OCI-LY7 (cell line): Measurements from ENCODE around the gene STMN1. TPM values are rescaled to one million over a fixed set of nuclear protein-coding genes. Genes with fewer than 3 reads are reported as not detected.
A peak's percentile ranks its signal among the peaks of the same experiment; 100 is the strongest.

ENCODE experiments used
- Bru-seq: library from RNA; stranded (reverse); fragments of 400-500 nt; gene quantifications from one replicate; lab custom pipeline; 2021; lab: Mats Ljungman, UMichigan
- BruChase-seq, 2 experiments: library from RNA; stranded (reverse); fragments of 400-500 nt; gene quantifications; one replicate each; lab custom pipeline; 2021; lab: Mats Ljungman, UMichigan
- BruUV-seq: library from RNA; stranded (reverse); fragments of 400-500 nt; replicated peaks from 2 replicates; lab custom pipeline; 2021; lab: Mats Ljungman, UMichigan
- CTCF ChIA-PET: fragments of 300-600 bp; sonication (Branson Sonifier 250); formaldehyde crosslinking; loops from one replicate; lab custom pipeline; 2022; ENCODE audit warnings: antibody characterized with exemption; ENCODE audit not compliant: unreplicated experiment; lab: Charles Lee
- POLR2A ChIA-PET: fragments of 300-600 bp; sonication (Branson Sonifier 250); formaldehyde crosslinking; loops from one replicate; lab custom pipeline; 2022; ENCODE audit warnings: antibody characterized with exemption; lab: Charles Lee
- DNase-seq: peaks from one replicate; pipeline ENCODE4 v3.0.0-alpha.2; 2015; ENCODE audit warnings: low spot score
- H2AFZ ChIP-seq: fragments of 200-600 bp; sonication (generic), shearing (Covaris generic); 2 replicates; pipeline ENCODE4 v1.6.1; 2014; ENCODE audit warnings: mild to moderate bottlenecking, antibody characterized with exemption, low read length, moderate library complexity
- H3K27ac ChIP-seq: fragments of 200-600 bp; sonication (generic); 2 replicates; pipeline ENCODE4 v1.5.1; 2014; ENCODE audit warnings: mixed run types, low read depth, mild to moderate bottlenecking, moderate library complexity, low read length, inconsistent platforms; ENCODE audit not compliant: poor library complexity, severe bottlenecking
- H3K36me3 ChIP-seq: fragments of 200-600 bp; sonication (generic); 2 replicates; pipeline ENCODE4 v1.6.1; 2014; ENCODE audit warnings: mild to moderate bottlenecking, antibody characterized with exemption, low read length, moderate library complexity, mixed read lengths; ENCODE audit not compliant: insufficient read depth
- H3K4me1 ChIP-seq: fragments of 200-600 bp; sonication (generic); 2 replicates; pipeline ENCODE4 v1.5.1; 2014; ENCODE audit warnings: mild to moderate bottlenecking, low read length; ENCODE audit not compliant: insufficient read depth, poor library complexity, severe bottlenecking
- H3K4me2 ChIP-seq: fragments of 200-600 bp; sonication (generic); 2 replicates; pipeline ENCODE4 v1.6.1; 2014; ENCODE audit warnings: mild to moderate bottlenecking, low read length
- H3K4me3 ChIP-seq: fragments of 200-600 bp; sonication (generic); 2 replicates; pipeline ENCODE4 v1.5.1; 2014; ENCODE audit warnings: mild to moderate bottlenecking, low read depth, low read length; ENCODE audit not compliant: poor library complexity, severe bottlenecking
- H3K79me2 ChIP-seq: fragments of 200-600 bp; sonication (generic); 2 replicates; pipeline ENCODE4 v1.6.1; 2016; ENCODE audit warnings: low read depth, mild to moderate bottlenecking, low read length, moderate library complexity, mixed read lengths; ENCODE audit not compliant: insufficient read depth
- H3K9me2 ChIP-seq: fragments of 200-600 bp; sonication (generic); 2 replicates; pipeline ENCODE4 v1.6.1; 2016; ENCODE audit warnings: mild to moderate bottlenecking, low read length, mixed read lengths; ENCODE audit not compliant: insufficient read depth
- H3K9me3 ChIP-seq: fragments of 200-600 bp; sonication (generic); 2 replicates; pipeline ENCODE4 v1.6.1; 2014; ENCODE audit warnings: mild to moderate bottlenecking, mixed run types, low read length, mixed read lengths
- H4K20me1 ChIP-seq: fragments of 200-600 bp; sonication (generic); 2 replicates; pipeline ENCODE4 v1.6.1; 2014; ENCODE audit warnings: mild to moderate bottlenecking, antibody characterized with exemption, low read length, moderate library complexity, mixed read lengths; ENCODE audit not compliant: insufficient read depth
- EZH2phosphoT487 ChIP-seq: fragments of 200-600 bp; sonication (generic); IDR thresholded peaks from 2 replicates; pipeline ENCODE4 v1.6.1; 2018; ENCODE audit warnings: low read depth, borderline replicate concordance, mild to moderate bottlenecking, mixed run types, antibody characterized with exemption, low read length, moderate library complexity, mixed read lengths
- intact Hi-C: fragments of 100-400 bp; cut with micrococcal nuclease; formaldehyde crosslinking; loops from one replicate; pipeline ENCODE4 v1.10.0; 2022; ENCODE audit not compliant: unreplicated experiment
- long read RNA-seq: library from polyadenylated mRNA; stranded (forward); transcript quantifications from one replicate; pipeline ENCODE4 v2.0.0, GENCODE V29; 2022
- total RNA-seq, 2 experiments: library from RNA; depleted of rRNA in 1 of 2; stranded (reverse); fragments of >200 nt in 1 of 2; shearing (Covaris generic) in 1 of 2; gene quantifications; 2 replicates each; pipeline ENCODE4 v1.2.3, GENCODE V29; 2014 to 2022
- TF ChIP-seq, protein P1 (sequence below): fragments of 200-600 bp; sonication (generic); conservative IDR thresholded peaks from 2 replicates; pipeline ENCODE4 v1.5.1; 2014; ENCODE audit warnings: mild to moderate bottlenecking, antibody characterized with exemption, low read length, moderate library complexity, mixed read lengths

Gene STMN1
- total RNA-seq (2014; rRNA removed; shearing (Covaris generic)), result 730 and 1,134 TPM in 2 replicates
- total RNA-seq (2022), result 847 and 1,062 TPM in 2 replicates
- Bru-seq, nascent RNA, result percentile 96 among the genes with signal in this experiment
- percentile 99 among the genes with signal in this experiment for BruChase-seq, experiment 1, labeled RNA remaining after a 6-hour chase
- percentile 97 among the genes with signal in this experiment for BruChase-seq, experiment 2, labeled RNA remaining after a 2-hour chase
- long read RNA-seq, transcript STMN1-206 (5 exons, 1,504 nt), result major isoform, 672 of 780 reads
- long read RNA-seq, transcript STMN1-207 (4 exons, 2,947 nt), result minor isoform, 44 of 780 reads
- long read RNA-seq, partial matches to known transcripts, result 32 of 780 reads
- long read RNA-seq, other reads (novel, unspliced or antisense), result 30 of 780 reads

DNA sequence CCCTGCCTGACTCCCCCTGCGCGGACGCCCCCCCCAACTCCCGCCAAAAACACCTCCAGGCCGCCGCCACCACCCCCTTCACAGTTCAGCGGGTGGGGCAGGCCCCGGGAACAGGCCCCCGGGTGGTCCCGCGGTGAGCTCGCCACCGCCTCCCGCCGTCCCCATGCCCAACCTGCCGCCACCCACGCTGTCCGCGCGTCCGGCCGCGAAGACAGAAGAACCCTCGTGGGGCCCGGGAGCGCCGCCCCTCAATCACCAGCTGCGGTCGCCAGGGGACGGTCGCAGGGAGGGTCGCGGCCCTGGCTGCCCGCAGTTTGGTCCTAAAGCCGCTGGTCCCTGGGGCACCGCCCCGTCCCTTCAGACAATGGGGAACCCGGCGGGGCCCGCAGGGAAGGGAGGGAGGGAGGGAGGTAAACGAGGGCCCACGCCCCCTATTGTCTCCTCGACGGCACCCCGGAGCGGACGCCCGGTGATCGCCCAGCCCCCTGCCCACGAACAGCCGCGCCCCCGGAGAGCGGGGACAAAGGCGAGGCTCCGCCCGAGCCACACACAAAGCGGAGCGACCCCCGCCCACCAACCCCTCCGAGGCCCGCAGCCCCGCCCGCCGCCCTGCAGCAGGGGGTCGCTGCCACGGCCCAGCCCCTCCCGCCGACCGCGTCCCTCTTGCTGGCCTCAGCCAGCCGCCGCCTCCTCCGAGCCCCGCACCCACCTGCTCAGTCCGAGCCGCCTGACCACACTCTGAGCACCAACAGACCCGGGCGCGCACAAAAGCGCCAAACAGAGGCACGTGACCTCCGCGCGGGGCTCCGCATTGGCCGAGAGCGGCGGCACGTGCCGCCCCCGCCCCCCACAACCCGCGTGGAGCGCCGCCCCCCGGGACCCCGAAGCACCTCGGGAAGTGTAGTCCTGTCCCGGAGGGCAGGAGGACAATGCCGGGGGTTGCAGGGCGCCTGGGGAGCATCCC is at the start of gene STMN1:
Gene STMN1 (minus strand): TSS at position 740 of the 964 bp plus-strand sequence. CDS start 1,743 bp downstream, outside the sequence.
- TF ChIP-seq EZH2phosphoT487, result no peak
- TF ChIP-seq, protein P1, sequence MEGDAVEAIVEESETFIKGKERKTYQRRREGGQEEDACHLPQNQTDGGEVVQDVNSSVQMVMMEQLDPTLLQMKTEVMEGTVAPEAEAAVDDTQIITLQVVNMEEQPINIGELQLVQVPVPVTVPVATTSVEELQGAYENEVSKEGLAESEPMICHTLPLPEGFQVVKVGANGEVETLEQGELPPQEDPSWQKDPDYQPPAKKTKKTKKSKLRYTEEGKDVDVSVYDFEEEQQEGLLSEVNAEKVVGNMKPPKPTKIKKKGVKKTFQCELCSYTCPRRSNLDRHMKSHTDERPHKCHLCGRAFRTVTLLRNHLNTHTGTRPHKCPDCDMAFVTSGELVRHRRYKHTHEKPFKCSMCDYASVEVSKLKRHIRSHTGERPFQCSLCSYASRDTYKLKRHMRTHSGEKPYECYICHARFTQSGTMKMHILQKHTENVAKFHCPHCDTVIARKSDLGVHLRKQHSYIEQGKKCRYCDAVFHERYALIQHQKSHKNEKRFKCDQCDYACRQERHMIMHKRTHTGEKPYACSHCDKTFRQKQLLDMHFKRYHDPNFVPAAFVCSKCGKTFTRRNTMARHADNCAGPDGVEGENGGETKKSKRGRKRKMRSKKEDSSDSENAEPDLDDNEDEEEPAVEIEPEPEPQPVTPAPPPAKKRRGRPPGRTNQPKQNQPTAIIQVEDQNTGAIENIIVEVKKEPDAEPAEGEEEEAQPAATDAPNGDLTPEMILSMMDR, result no peak
- Histone ChIP-seq H3K79me2 (peaks cover 44% of the 10 kb centered on the region), H3K4me2 (peak within 1 kb of the TSS; percentile 68), H3K36me3 (peaks cover 43% of the 10 kb centered on the region), H3K9me2 (no peaks in the 10 kb centered on the region), H3K4me1 (peaks cover 27% of the 10 kb centered on the region), H2AFZ (peak within 1 kb of the TSS; percentile 79; the same call in 1 of the 2 replicates), H3K4me3 (peak within 1 kb of the TSS; percentile 84), H3K9me3 (no peaks in the 10 kb centered on the region), H3K27ac (peak within 1 kb of the TSS; percentile 84), H4K20me1 (peaks cover 31% of the 10 kb centered on the region)
- intact Hi-C loops, result loop anchor here (1.0 kb wide), 1 partner anchor 92 kb away; the partner anchor contains the start of gene PAFAH2
- no TSS peak for BruUV-seq
- DNase-seq, result peak; percentile 97
- CTCF ChIA-PET, result interaction anchor here (1.0 kb wide), 1 partner anchor 9 kb away, joined by 4 read pairs; no protein-coding TSS in a partner anchor
- POLR2A ChIA-PET, result interaction anchor here (0.6 to 5.1 kb wide), 6 partner anchors 10 to 402 kb away, joined by 3 to 18 read pairs (median 4); partner anchors contain the start of gene PAFAH2

DNA sequence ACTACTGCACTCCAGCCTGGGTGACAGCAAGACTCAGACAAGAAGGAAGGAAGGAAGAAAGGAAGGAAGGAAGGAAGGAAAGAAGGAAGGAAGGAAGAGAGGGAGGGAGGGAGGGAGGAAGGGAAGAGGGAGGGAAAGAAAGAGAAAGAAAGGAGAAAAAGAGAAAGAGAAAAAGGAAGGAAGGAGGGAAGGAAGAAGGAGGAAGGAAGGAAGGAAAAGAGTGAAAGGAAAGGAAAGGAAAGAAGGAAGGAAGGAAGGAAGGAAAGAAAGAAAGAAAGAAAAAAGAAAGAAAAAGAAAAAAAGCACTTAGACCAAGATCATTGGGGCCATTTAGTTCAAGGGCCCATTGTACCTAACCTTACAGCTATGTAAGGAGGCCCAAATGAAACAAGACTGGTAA is 49.3 kb upstream of the STMN1 start:
- Histone ChIP-seq H2AFZ (no peak overlapping the region), H3K4me3 (no peak overlapping the region), H3K79me2 (no peaks in the 10 kb centered on the region), H4K20me1 (no peaks in the 10 kb centered on the region), H3K4me1 (no peaks in the 10 kb centered on the region), H3K9me3 (no peaks in the 10 kb centered on the region), H3K36me3 (peaks cover 22% of the 10 kb centered on the region), H3K9me2 (no peaks in the 10 kb centered on the region), H3K27ac (no peak overlapping the region), H3K4me2 (no peak overlapping the region)
- no peak for TF ChIP-seq EZH2phosphoT487
- TF ChIP-seq, protein P1, result no peak
- no TSS peak for BruUV-seq
- intact Hi-C loops, result no loop called here
- POLR2A ChIA-PET, result interaction anchor here (0.6 kb wide), 1 partner anchor 23 kb away, joined by 3 read pairs; no protein-coding TSS in a partner anchor
- no peak for DNase-seq
- CTCF ChIA-PET, result no interaction called here
